Neural cell (in vitro differentiated cells): ENCODE results near the gene CHTF8. TPM values are rescaled to one million over a fixed set of nuclear protein-coding genes. Genes with fewer than 3 reads are reported as not detected.
A peak's percentile ranks its signal among the peaks of the same experiment; 100 is the strongest.

Experiments used
- H2AFZ ChIP-seq: fragments of 200-600, 300-800 bp; sonication (generic), shearing (Covaris generic); 2 replicates; pipeline ENCODE4 v1.6.0; 2014; ENCODE audit warnings: low read depth, mild to moderate bottlenecking, antibody characterized with exemption, low read length, moderate library complexity
- H3F3A ChIP-seq: fragments of 200-600 bp; shearing (Covaris generic); 2 replicates; pipeline ENCODE4 v1.6.1; 2016; ENCODE audit warnings: mild to moderate bottlenecking, moderate library complexity, mixed read lengths, antibody characterized with exemption, low read length; ENCODE audit not compliant: insufficient read depth, poor library complexity, severe bottlenecking
- H3K27ac ChIP-seq: fragments of 200-600, 300-800 bp; sonication (generic), shearing (Covaris generic); 2 replicates; pipeline ENCODE4 v1.5.1; 2014; ENCODE audit warnings: mild to moderate bottlenecking, low read length, moderate library complexity
- H3K27me3 ChIP-seq: fragments of 300-800, 200-600 bp; sonication (generic), shearing (Covaris generic); 2 replicates; pipeline ENCODE4 v1.6.0; 2014; ENCODE audit warnings: mild to moderate bottlenecking, low read depth, low read length, moderate library complexity; ENCODE audit not compliant: insufficient read depth
- H3K36me3 ChIP-seq: fragments of 300-800, 200-600 bp; sonication (generic), shearing (Covaris generic); 2 replicates; pipeline ENCODE4 v1.5.1; 2014; ENCODE audit warnings: mild to moderate bottlenecking, antibody characterized with exemption, low read length, moderate library complexity; ENCODE audit not compliant: insufficient read depth
- H3K4me2 ChIP-seq: fragments of 300-800, 200-600 bp; sonication (generic), shearing (Covaris generic); 2 replicates; pipeline ENCODE4 v1.6.0; 2014; ENCODE audit warnings: mild to moderate bottlenecking, low read length
- H3K4me3 ChIP-seq: fragments of 300-800, 200-600 bp; sonication (generic), shearing (Covaris generic); 2 replicates; pipeline ENCODE4 v1.5.1; 2014; ENCODE audit warnings: mild to moderate bottlenecking, low read length, moderate library complexity
- H3K79me2 ChIP-seq: fragments of 200-600 bp; shearing (Covaris generic); replicated peaks from 2 replicates; pipeline ENCODE4 v1.6.0; 2014; ENCODE audit warnings: mild to moderate bottlenecking, low read length, moderate library complexity; ENCODE audit not compliant: insufficient read depth
- H3K9ac ChIP-seq: fragments of 300-800, 200-600 bp; sonication (generic), shearing (Covaris generic); 2 replicates; pipeline ENCODE4 v1.6.1; 2016; ENCODE audit warnings: mild to moderate bottlenecking, low read length, mixed read lengths
- H3K9me2 ChIP-seq: fragments of 200-600 bp; shearing (Covaris generic); 2 replicates; pipeline ENCODE4 v1.6.1; 2016; ENCODE audit warnings: mild to moderate bottlenecking, low read length, mixed read lengths; ENCODE audit not compliant: insufficient read depth
- H3K9me3 ChIP-seq: fragments of 200-600, 300-800 bp; sonication (generic), shearing (Covaris generic); 2 replicates; pipeline ENCODE4 v1.6.1; 2016; ENCODE audit warnings: mild to moderate bottlenecking, mixed run types, low read length, moderate library complexity, mixed read lengths
- H4K20me1 ChIP-seq: fragments of 200-600 bp; shearing (Covaris generic); 2 replicates; pipeline ENCODE4 v1.6.1; 2016; ENCODE audit warnings: mild to moderate bottlenecking, mixed run types; ENCODE audit not compliant: insufficient read depth
- CTCF ChIP-seq: fragments of 450-650 bp; IDR thresholded peaks from 2 replicates; pipeline ENCODE4 v1.5.1; 2014; ENCODE audit warnings: antibody characterized with exemption, mild to moderate bottlenecking, moderate library complexity; ENCODE audit not compliant: poor library complexity, severe bottlenecking
- EP300 ChIP-seq: fragments of 450-650 bp; conservative IDR thresholded peaks from 2 replicates; pipeline ENCODE4 v1.6.1; 2014; ENCODE audit warnings: antibody characterized with exemption, mild to moderate bottlenecking, moderate library complexity; ENCODE audit not compliant: poor library complexity, severe bottlenecking
- EZH2 ChIP-seq: fragments of 200-600, 300-800 bp; shearing (Covaris generic), sonication (generic); IDR thresholded peaks from 2 replicates; pipeline ENCODE4 v1.6.1; 2014; ENCODE audit warnings: antibody characterized with exemption, low read length, borderline replicate concordance, mild to moderate bottlenecking; ENCODE audit not compliant: insufficient read depth, poor library complexity, severe bottlenecking
- MXI1 ChIP-seq: fragments of 450-650 bp; conservative IDR thresholded peaks from 2 replicates; pipeline ENCODE4 v1.6.1; 2014; ENCODE audit warnings: antibody characterized with exemption, mild to moderate bottlenecking; ENCODE audit not compliant: poor library complexity, severe bottlenecking
- POLR2AphosphoS5 ChIP-seq: IDR thresholded peaks from 2 replicates; pipeline ENCODE4 v1.6.1; 2012
- RAD21 ChIP-seq: fragments of 450-650 bp; conservative IDR thresholded peaks from 2 replicates; pipeline ENCODE4 v1.6.1; 2014; ENCODE audit warnings: antibody characterized with exemption, mild to moderate bottlenecking, moderate library complexity
- REST ChIP-seq: IDR thresholded peaks from 2 replicates; pipeline ENCODE4 v1.6.1; 2012; ENCODE audit warnings: borderline replicate concordance
- SMC3 ChIP-seq: fragments of 450-650 bp; conservative IDR thresholded peaks from 2 replicates; pipeline ENCODE4 v1.6.1; 2014; ENCODE audit warnings: antibody characterized with exemption, mild to moderate bottlenecking, moderate library complexity; ENCODE audit not compliant: poor library complexity
- TAF1 ChIP-seq: IDR thresholded peaks from 2 replicates; pipeline ENCODE4 v1.6.1; 2012; ENCODE audit warnings: low read depth
- polyA minus RNA-seq: library from RNA; depleted of rRNA, polyadenylated mRNA; stranded (reverse); fragments of >200 nt; gene quantifications from 2 replicates; pipeline ENCODE4 v1.2.3, GENCODE V29; 2014
- polyA plus RNA-seq: library from polyadenylated mRNA; depleted of rRNA; stranded (reverse); fragments of >200 nt; gene quantifications from 2 replicates; pipeline ENCODE4 v1.2.3, GENCODE V29; 2014

CHTF8 gene, protein sequence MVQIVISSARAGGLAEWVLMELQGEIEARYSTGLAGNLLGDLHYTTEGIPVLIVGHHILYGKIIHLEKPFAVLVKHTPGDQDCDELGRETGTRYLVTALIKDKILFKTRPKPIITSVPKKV
- polyA plus RNA-seq (109 and 133 TPM in 2 replicates), polyA minus RNA-seq (100 and 119 TPM in 2 replicates)

- H3F3A ChIP-seq: no peaks in the 10 kb centered on the region
- peak within 1 kb of the TSS; percentile 57 for H2AFZ ChIP-seq
- H3K79me2 ChIP-seq: peaks cover 65% of the 10 kb centered on the region
- H3K9me3 ChIP-seq: no peaks in the 10 kb centered on the region
- H3K36me3 ChIP-seq: no peaks in the 10 kb centered on the region
- TF ChIP-seq REST (no peak), RAD21 (peak; percentile 25), POLR2AphosphoS5 (peak; percentile 92), EP300 (peak; percentile 64), SMC3 (peak; percentile 40), CTCF (peak; percentile 13), TAF1 (peak; percentile 38), MXI1 (peak; percentile 99), EZH2 (no peak)
- no peaks in the 10 kb centered on the region for H4K20me1 ChIP-seq
- H3K9ac ChIP-seq: peak within 1 kb of the TSS; percentile 98
- H3K9me2 ChIP-seq: no peaks in the 10 kb centered on the region
- H3K4me3 ChIP-seq: peak within 1 kb of the TSS; percentile 83
- H3K4me2 ChIP-seq: peak within 1 kb of the TSS; percentile 71
- H3K27me3 ChIP-seq: no peaks in the 10 kb centered on the region
- peak within 1 kb of the TSS; percentile 95 for H3K27ac ChIP-seq
Measured at GRCh38 chr16:69132424-69133252, at the start of gene CHTF8, which contains the start of gene UTP4. TSS of gene CHTF8 (minus strand) at chr16:69132588. CDS start at chr16:69121458, 11,130 bp downstream. TSS of gene UTP4 (plus strand) at chr16:69132649. CDS start at chr16:69133460, 811 bp downstream.

DNA sequence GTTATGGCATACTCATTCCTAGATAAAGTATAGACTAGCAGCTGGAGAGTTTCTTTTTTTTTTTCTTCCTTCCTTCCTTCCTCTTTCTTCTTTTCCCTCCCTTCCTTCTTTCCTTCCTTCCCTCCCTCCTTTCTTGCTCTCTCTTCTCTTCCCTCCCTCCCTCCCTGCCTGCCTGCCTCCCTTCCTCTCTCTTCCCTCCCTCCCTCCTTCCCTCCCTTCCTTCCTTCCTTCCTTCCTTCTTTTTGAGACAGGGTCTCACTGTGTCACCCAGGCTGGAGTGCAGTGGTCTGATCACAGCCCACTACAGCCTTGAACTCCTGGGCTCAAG is 47.6 kb upstream of the CHTF8 start:
- Histone ChIP-seq H3K4me2 (no peak overlapping the region), H3K4me3 (no peak overlapping the region), H2AFZ (no peak overlapping the region), H3K9me3 (no peaks in the 10 kb centered on the region), H3K79me2 (no peaks in the 10 kb centered on the region), H3K9me2 (no peaks in the 10 kb centered on the region), H3K36me3 (no peaks in the 10 kb centered on the region), H3K9ac (no peak overlapping the region), H3K27me3 (no peaks in the 10 kb centered on the region), H3K27ac (no peak overlapping the region), H3F3A (no peaks in the 10 kb centered on the region), H4K20me1 (no peaks in the 10 kb centered on the region)
- TF ChIP-seq TAF1 (no peak), CTCF (no peak), EZH2 (no peak), POLR2AphosphoS5 (no peak), SMC3 (no peak), REST (no peak), MXI1 (no peak), RAD21 (no peak), EP300 (no peak)
